K562 (cell line): ENCODE measurements around the gene TUBB4B. TPM values are rescaled to one million over a fixed set of nuclear protein-coding genes. Genes with fewer than 3 reads are reported as not detected.

Experiments
- CBX2 ChIP-seq: fragments of 200-600 bp; sonication (generic); IDR thresholded peaks from one replicate; pipeline ENCODE4 v1.6.1; 2012; ENCODE audit warnings: mild to moderate bottlenecking, low read length, inconsistent platforms; ENCODE audit not compliant: insufficient read depth, poor library complexity, severe bottlenecking
- LARP7 ChIP-seq: fragments of 450-650 bp; IDR thresholded peaks from 2 replicates; pipeline ENCODE4 v1.6.1; 2016
- NELFE ChIP-seq: IDR thresholded peaks from 2 replicates; pipeline ENCODE4 v1.6.1; 2011; ENCODE audit warnings: mild to moderate bottlenecking; ENCODE audit not compliant: insufficient read depth, insufficient read length
- REST ChIP-seq, 2 experiments: fragments of 450-650 bp; formaldehyde crosslinking in 1 of 2; IDR thresholded peaks; 2 replicates each; pipeline versions ENCODE4 v1.4.0 to v1.6.1; 2014 to 2020; ENCODE audit warnings: mild to moderate bottlenecking in 2 of 2, borderline replicate concordance in 1 of 2, low read depth in 1 of 2
- SREBF1 ChIP-seq: fragments of 150-350 bp; IDR thresholded peaks from 2 replicates; pipeline ENCODE4 v1.6.1; 2014; ENCODE audit warnings: antibody characterized with exemption, low read depth, low read length, borderline replicate concordance
- TFE3 ChIP-seq: fragments of 450-650 bp; formaldehyde crosslinking; IDR thresholded peaks from 2 replicates; pipeline ENCODE4 v1.4.0; 2020; ENCODE audit warnings: mild to moderate bottlenecking, mixed read lengths
- ZNF175 ChIP-seq: fragments of 200-800 bp; sonication (Bioruptor generic); IDR thresholded peaks from 2 replicates; pipeline ENCODE4 v1.6.1; 2016; ENCODE audit warnings: low read depth, mild to moderate bottlenecking, missing genetic modification characterization, missing compliant biosample characterization
- ZNF280A ChIP-seq: fragments of 450-650 bp; IDR thresholded peaks from 2 replicates; pipeline ENCODE4 v1.6.1; 2018; ENCODE audit warnings: mild to moderate bottlenecking, low read depth; ENCODE audit not compliant: partially characterized antibody
- ZNF41 ChIP-seq: fragments of 250-450 bp; sonication (Bioruptor Pico); conservative IDR thresholded peaks from 2 replicates; pipeline ENCODE4 v1.4.0; 2020; ENCODE audit warnings: mild to moderate bottlenecking
- ZNF511 ChIP-seq: sonication (generic); formaldehyde crosslinking; IDR thresholded peaks from 2 replicates; pipeline ENCODE4 v1.8.0; 2022; ENCODE audit warnings: mild to moderate bottlenecking, missing genetic modification reagents
- polyA plus RNA-seq, 8 experiments: library from polyadenylated mRNA; depleted of rRNA in 4 of 8; stranded (reverse) in 5 of 8; unstranded in 3 of 8; fragments of >200 nt; fragmentation: Nextera tagmentation in 2 of 8; fragmentation: Illumina TruSeq in 1 of 8; extraction: Ambion mirVana in 2 of 8; extraction: Trizol in 1 of 8; gene quantifications; 2 replicates each; pipeline versions ENCODE4 v1.2.1 to v1.2.3, GENCODE V29; 2011 to 2014; ENCODE audit warnings: inconsistent platforms in 1 of 8, missing spikeins in 1 of 8
- total RNA-seq, 7 experiments: library from RNA; depleted of rRNA in 6 of 7; stranded (reverse); fragments of >200 nt in 6 of 7; fragmentation: Illumina TruSeq in 2 of 7; extraction: Trizol in 2 of 7; gene quantifications; 2 replicates each; pipeline versions ENCODE4 v1.2.1 to v1.2.3, GENCODE V29; 2011 to 2021; ENCODE audit warnings: low replicate concordance in 1 of 7
- TF ChIP-seq, protein P1 (sequence below), 2 experiments: fragments of 450-650 bp; conservative IDR thresholded peaks; 2 replicates each; pipeline ENCODE4 v1.6.1; 2017; ENCODE audit warnings: mild to moderate bottlenecking in 2 of 2, moderate library complexity in 2 of 2

Gene TUBB4B
- total and polyA plus RNA-seq, 9 of the 15 experiments (the other 6 are each of a cell fraction or from before 2014, with no cell fraction given), result 24.1 to 443 (median 268) TPM

DNA sequence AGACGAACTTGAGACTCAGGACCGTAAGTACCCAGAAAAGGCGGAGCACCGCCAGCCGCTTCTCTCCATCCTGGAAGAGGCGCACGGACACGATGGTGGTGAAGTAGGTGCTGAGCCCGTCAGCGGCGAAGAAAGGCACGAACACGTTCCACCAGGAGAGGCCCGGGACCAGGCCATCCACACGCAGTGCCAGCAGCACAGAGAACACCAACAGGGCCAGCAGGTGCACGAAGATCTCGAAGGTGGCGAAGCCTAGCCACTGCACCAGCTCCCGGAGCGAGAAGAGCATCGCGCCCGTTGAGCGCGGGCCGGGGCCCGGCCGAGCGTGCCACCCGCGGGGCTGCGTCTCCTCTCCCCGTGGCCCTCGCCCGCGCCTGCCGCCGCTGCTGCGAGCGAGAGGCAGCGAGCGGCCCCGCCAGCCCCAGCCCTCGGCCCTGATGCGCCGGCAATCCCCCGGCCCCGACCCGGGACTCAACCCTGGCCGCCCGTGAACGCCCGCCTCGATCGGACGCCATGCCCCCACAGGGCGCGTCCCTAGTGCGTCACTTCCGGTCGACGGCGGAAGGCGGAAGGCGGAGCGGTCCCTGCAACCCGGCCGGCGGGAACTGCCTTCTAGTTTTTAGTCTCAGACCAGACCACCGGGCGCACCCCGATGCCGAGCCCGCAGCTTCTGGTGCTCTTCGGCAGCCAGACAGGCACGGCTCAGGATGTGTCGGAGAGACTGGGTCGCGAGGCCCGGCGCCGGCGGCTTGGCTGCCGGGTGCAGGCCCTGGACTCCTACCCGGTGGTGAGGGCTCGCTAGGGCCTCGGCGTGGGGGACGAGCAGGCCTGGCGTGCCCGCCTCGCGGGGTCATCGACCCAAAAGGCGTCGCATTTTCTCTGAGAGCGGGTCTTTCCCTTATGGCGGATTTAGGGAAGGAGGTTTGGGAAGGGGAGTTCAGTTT lies 35.7 kb upstream of the TUBB4B start, which contains the start of the genes NDOR1 and TMEM203 (continued):
- TF ChIP-seq REST (IDR thresholded peaks at IDR 0.05; ENCODE audit: borderline replicate concordance), result peak; percentile 33
- TF ChIP-seq REST (CRISPR knock-in tag; IDR thresholded peaks at IDR 0.05; ENCODE audit: low read depth), result peak; percentile 50
- TF ChIP-seq, protein P1, sequence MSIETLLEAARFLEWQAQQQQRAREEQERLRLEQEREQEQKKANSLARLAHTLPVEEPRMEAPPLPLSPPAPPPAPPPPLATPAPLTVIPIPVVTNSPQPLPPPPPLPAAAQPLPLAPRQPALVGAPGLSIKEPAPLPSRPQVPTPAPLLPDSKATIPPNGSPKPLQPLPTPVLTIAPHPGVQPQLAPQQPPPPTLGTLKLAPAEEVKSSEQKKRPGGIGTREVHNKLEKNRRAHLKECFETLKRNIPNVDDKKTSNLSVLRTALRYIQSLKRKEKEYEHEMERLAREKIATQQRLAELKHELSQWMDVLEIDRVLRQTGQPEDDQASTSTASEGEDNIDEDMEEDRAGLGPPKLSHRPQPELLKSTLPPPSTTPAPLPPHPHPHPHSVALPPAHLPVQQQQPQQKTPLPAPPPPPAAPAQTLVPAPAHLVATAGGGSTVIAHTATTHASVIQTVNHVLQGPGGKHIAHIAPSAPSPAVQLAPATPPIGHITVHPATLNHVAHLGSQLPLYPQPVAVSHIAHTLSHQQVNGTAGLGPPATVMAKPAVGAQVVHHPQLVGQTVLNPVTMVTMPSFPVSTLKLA (conservative IDR thresholded peaks at IDR 0.05), result peak; percentile 78 to 92
- no peak for TF ChIP-seq TFE3 (CRISPR knock-in tag)
- no peak for TF ChIP-seq ZNF175 (CRISPR knock-in tag)
- TF ChIP-seq CBX2, result no peak
- TF ChIP-seq ZNF280A, result no peak
- TF ChIP-seq ZNF41 (CRISPR knock-in tag), result no peak
- no peak for TF ChIP-seq NELFE
- no peak for TF ChIP-seq SREBF1
- TF ChIP-seq LARP7, result no peak
- peak; percentile 42; the same call in 1 of the 2 replicates for TF ChIP-seq ZNF511 (CRISPR knock-in tag)
